ACC112 (cell line): ENCODE data around the gene WDR72.

ENCODE experiments used
- H2AFZ ChIP-seq: fragments of 200-600 bp; sonication (generic); one replicate; pipeline ENCODE4 v1.6.0; 2017; ENCODE audit warnings: antibody characterized with exemption, low read length; ENCODE audit not compliant: unreplicated experiment
- H3K27ac ChIP-seq: fragments of 200-600 bp; sonication (generic); 2 replicates; pipeline ENCODE4 v1.5.1; 2014; ENCODE audit warnings: low read depth, mild to moderate bottlenecking, antibody characterized with exemption, low read length, moderate library complexity
- H3K27me3 ChIP-seq: fragments of 200-600 bp; sonication (generic); 2 replicates; pipeline ENCODE4 v1.6.1; 2014; ENCODE audit warnings: mild to moderate bottlenecking, antibody characterized with exemption, low read length, moderate library complexity, mixed read lengths; ENCODE audit not compliant: insufficient read depth
- H3K36me3 ChIP-seq: fragments of 200-600 bp; sonication (generic); 2 replicates; pipeline ENCODE4 v1.6.1; 2016; ENCODE audit warnings: mild to moderate bottlenecking, antibody characterized with exemption, low read length, moderate library complexity, mixed read lengths; ENCODE audit not compliant: insufficient read depth
- H3K4me1 ChIP-seq: fragments of 200-600 bp; sonication (generic); one replicate; pipeline ENCODE4 v1.6.1; 2016; ENCODE audit warnings: low read length, mixed read lengths; ENCODE audit not compliant: insufficient read depth, unreplicated experiment, control insufficient read depth
- H3K4me3 ChIP-seq: fragments of 200-600 bp; sonication (generic); 2 replicates; pipeline ENCODE4 v1.5.1; 2014; ENCODE audit warnings: mild to moderate bottlenecking, low read depth, low read length
- H3K79me2 ChIP-seq: fragments of 200-600 bp; sonication (generic); one replicate; pipeline ENCODE4 v1.6.0; 2016; ENCODE audit warnings: low read length; ENCODE audit not compliant: control insufficient read depth, unreplicated experiment, insufficient read depth

The WDR72 gene

DNA sequence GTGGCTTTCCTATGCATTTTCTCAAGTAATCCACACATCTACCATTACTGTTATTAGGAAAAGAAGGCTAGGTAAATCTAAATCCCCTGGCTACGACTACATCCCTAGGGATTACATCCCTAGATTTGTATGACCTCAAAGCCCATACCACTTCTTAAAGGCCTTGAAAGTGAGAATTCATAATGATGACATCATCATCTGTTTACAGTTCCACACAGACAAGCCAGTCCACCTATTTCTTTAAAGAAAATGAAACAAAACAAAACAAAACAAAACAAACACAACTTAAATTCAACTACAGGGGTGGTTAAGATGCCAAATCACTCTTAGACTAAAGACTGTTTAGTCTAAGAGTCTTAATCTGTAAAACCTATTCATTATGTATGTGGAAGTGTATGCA, 5.7 kb downstream of the WDR72 start:
- Histone ChIP-seq H3K27ac (no peak overlapping the region), H3K27me3 (no peaks in the 10 kb centered on the region), H3K36me3 (no peaks in the 10 kb centered on the region), H3K79me2 (no peaks in the 10 kb centered on the region), H3K4me3 (no peak overlapping the region), H2AFZ (no peak overlapping the region), H3K4me1 (no peaks in the 10 kb centered on the region)

DNA sequence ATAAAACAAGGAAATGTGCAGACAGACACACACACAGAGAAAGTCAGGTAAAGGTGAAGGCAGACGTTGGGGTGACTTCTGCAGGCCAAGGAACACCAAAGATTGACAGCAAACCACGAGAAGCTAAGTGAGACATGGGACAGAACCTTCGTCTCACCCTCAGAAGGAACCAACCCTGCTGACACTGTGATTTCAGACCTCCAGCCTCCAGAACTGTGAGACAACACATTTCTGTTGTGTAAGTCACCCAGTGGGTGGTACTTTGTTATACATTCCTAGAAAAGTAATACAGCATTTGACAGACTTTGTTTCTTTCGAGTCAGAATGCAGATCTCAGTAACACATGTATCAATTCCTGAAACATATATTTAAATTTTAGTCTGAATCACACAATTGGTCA, 7.1 kb downstream of the WDR72 start:
- H3K27ac ChIP-seq, result no peak overlapping the region
- no peaks in the 10 kb centered on the region for H3K4me1 ChIP-seq
- no peak overlapping the region for H3K4me3 ChIP-seq
- H2AFZ ChIP-seq, result no peak overlapping the region
- no peaks in the 10 kb centered on the region for H3K27me3 ChIP-seq
- no peaks in the 10 kb centered on the region for H3K36me3 ChIP-seq
- H3K79me2 ChIP-seq, result no peaks in the 10 kb centered on the region

DNA sequence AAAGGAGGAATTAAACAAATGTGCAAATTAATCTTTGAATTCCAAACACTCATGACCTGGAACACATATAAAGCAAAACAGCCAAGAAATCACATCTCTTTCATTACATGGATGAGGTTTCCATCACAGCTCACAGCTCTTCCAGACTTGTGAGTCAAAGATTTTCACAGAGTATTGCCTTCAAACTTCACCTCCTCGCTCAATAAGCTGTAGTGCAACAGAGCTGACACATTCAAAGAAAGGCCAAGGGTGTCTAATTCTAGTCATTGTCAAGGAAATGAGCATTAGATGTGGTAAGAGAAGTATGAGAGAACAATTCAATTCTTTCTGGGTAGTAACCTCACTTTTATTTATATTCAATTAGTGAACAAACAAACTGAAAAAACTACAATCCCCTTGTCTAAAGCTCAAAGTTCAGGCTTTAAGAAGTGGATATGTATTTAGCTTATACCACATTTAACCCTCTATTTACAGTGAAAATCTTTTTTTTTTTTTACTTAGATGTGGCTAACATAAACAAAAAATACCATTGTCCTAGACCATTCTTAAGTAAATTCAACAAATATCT, 11.9 kb downstream of the WDR72 start:
- Histone ChIP-seq H3K27ac (no peak overlapping the region), H3K4me3 (no peak overlapping the region), H3K27me3 (no peaks in the 10 kb centered on the region), H3K79me2 (no peaks in the 10 kb centered on the region), H3K4me1 (no peaks in the 10 kb centered on the region), H2AFZ (no peak overlapping the region), H3K36me3 (no peaks in the 10 kb centered on the region)

DNA sequence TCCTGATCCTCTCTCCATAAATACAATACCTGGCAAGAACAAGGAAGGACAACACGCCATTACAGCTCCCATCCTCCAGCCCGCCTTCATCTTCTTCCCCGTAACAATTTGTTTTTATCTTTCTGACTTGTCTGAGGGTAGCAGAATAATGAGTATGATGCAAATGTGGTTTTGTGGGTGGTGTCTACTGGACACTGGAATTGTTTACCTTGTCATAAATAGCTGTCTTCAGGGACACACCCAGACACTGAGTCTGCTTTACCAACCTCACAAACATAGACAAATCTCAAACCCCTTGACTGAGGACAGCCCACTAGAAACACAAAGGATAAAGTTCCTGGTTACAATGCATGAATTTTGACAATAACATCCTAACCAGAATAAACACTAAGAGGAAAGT, 13.4 kb downstream of the WDR72 start:
- H3K4me1 ChIP-seq, result no peaks in the 10 kb centered on the region
- no peak overlapping the region for H3K4me3 ChIP-seq
- no peak overlapping the region for H3K27ac ChIP-seq
- H3K27me3 ChIP-seq, result no peaks in the 10 kb centered on the region
- no peak overlapping the region for H2AFZ ChIP-seq
- no peaks in the 10 kb centered on the region for H3K36me3 ChIP-seq
- no peaks in the 10 kb centered on the region for H3K79me2 ChIP-seq

DNA sequence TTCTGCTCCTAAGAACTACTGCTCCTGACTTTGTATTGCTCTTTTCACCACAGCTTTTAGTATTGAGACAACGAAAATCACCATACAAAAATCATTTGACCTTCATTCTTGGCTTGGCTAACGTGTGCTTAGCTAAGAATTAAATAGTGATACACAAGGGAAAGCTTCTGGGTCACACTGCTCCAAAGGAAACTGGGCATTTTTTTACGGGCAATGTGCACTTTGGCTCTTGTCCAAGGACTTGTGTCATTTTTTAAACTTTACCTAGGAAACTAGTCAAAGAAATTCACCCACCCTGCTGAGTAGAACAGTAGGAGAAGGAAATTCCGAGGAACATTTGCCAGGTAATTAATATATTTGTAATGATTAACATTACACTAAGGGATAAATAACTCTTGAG, 19.8 kb downstream of the WDR72 start:
- H3K4me1 ChIP-seq, result no peaks in the 10 kb centered on the region
- H3K27me3 ChIP-seq, result no peaks in the 10 kb centered on the region
- no peak overlapping the region for H2AFZ ChIP-seq
- H3K79me2 ChIP-seq, result no peaks in the 10 kb centered on the region
- no peaks in the 10 kb centered on the region for H3K36me3 ChIP-seq
- no peak overlapping the region for H3K27ac ChIP-seq
- no peak overlapping the region for H3K4me3 ChIP-seq

DNA sequence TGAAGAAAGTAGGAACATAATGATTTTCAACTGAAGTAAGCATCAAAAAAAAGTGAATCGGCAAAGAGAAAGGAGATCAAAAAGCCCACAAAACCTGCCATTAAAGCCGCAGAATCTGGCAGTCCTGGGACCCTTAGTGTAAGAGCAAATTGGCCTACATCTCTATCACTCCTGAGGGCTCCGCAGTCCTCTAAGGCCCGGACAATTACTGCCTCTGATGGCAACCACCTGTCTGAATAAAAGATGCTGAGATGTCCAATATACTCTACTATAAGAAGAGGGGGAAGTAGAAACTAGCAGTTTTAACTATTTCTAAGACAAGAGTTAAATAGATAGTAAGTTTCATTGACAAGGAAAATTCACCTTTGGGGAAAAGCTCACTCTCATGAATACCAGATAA, 20.3 kb downstream of the WDR72 start:
- Histone ChIP-seq H3K4me3 (no peak overlapping the region), H3K79me2 (no peaks in the 10 kb centered on the region), H3K36me3 (no peaks in the 10 kb centered on the region), H3K4me1 (no peaks in the 10 kb centered on the region), H2AFZ (no peak overlapping the region), H3K27ac (no peak overlapping the region), H3K27me3 (no peaks in the 10 kb centered on the region)

DNA sequence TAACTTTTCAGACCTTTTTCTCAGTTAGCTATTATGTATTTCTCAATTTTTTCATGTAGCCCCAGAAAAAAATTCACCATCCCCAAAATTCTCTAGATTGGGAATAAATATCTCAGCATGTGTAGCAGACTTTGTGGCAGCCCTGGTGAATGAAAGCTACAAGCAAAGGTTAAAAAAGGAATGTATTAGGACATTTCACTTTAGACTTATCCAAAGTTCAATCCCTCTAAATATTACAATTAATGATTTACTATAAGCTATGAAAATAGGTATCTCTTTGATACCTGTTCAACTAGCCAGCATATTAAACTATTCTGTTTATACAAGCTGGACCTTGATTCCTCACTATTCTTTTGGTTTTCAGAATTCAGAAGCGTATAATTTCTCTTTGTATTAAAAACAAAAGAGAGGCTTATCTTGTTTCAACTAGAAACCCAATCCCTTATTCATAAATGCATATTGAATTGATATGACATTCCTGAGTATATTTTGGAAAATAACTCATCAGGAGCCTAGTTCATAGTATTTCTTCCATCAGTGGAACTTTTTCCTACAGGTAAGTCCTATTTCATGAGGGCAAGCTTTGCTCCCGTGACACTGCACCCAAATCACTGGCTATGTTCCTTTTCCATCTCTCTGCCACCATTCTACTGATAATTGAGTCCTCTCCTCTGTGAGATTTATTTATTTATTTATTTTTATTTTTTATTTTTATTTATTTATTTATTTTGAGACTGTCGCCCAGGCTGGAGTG, 38.0 kb downstream of the WDR72 start:
- no peak overlapping the region for H3K4me3 ChIP-seq
- no peak overlapping the region for H3K27ac ChIP-seq
- no peaks in the 10 kb centered on the region for H3K4me1 ChIP-seq
- no peaks in the 10 kb centered on the region for H3K36me3 ChIP-seq
- H3K79me2 ChIP-seq, result no peaks in the 10 kb centered on the region
- H2AFZ ChIP-seq, result no peak overlapping the region
- no peaks in the 10 kb centered on the region for H3K27me3 ChIP-seq

DNA sequence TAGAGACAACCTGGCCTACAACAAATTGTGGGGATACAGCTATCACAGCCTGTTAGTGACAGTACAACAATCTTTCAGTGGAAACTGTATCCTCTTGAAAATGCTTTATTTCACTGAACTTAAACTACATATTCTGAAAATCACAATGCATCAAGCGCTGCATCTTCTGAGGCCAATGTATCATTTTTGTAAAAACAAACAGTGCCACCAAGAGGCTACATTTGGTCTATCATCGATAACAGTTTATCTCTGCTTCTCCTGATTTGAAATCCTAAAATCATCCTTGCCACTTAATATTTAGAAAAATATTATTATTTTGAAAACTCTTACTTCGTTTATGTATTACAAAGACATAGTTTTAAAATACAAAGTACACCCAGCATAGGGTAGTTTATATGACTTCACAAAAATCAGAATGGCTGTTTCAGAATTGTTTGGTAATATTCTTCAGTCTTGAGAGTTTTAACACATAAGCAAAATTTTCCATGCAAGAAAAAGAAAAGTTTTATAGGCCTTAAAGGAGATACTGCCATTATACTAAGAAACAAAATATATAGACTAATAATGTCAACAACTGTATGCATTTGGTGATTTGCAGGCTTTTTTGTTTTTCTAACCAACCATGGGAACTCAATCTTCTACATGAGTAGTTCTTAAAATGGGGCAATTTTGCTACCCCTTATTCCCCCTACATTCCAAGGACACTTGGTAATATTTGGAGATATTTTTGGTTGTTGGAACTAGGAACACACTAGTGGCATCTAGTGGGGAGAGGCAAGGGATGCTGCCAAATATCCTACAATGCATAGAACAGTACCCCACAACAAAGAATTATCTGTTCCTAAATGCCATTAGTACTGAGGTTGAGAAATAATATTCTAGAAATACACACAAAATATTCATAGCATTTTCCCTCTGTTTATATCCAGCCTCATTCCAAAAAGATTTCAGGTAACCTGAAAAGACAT, 42.3 kb downstream of the WDR72 start:
- Histone ChIP-seq H3K27me3 (no peaks in the 10 kb centered on the region), H3K27ac (no peak overlapping the region), H3K36me3 (no peaks in the 10 kb centered on the region), H3K79me2 (no peaks in the 10 kb centered on the region), H2AFZ (no peak overlapping the region), H3K4me3 (no peak overlapping the region), H3K4me1 (no peaks in the 10 kb centered on the region)

DNA sequence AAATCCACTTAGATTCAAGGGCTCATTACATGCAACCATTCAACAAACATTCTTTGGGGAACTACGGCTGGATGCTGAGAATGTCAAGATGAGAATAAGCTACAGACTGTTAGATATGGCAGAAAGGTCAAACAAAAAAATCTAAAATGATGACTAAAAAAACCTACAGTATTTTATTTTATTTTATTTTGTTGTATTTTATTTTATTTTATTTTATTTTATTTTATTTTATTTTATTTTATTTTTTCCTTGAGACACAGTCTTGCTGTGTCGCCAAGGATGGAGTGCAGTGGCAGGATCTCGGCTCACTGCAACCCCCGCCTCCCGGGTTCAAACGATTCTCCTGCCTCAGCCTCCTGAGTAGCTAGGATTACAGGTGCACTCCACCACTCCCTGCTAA, 46.2 kb downstream of the WDR72 start:
- Histone ChIP-seq H3K27me3 (no peaks in the 10 kb centered on the region), H3K4me3 (no peak overlapping the region), H2AFZ (no peak overlapping the region), H3K36me3 (no peaks in the 10 kb centered on the region), H3K4me1 (no peaks in the 10 kb centered on the region), H3K27ac (no peak overlapping the region), H3K79me2 (no peaks in the 10 kb centered on the region)

DNA sequence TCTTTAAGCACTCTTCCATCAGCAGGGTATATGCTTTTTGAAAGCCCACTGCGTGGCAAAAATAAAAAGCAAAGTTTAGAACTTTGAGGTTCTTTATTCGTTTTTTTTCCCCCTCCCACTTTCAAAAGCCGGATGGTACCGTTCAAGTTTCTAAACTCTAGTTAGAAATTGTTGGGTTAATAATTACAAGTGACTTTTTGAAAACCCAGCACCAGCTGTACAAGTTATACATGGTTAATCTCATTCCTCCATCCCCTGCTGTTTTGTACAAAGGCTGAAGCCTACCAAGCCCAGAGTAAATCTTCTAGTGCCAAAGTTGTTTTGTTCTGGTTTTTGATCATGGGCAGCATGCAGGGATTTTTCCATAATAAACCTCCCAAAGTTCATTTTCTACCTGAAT, 48.6 kb downstream of the WDR72 start:
- H3K27me3 ChIP-seq, result no peaks in the 10 kb centered on the region
- no peak overlapping the region for H3K27ac ChIP-seq

More for the DNA sequence above, 48.6 kb downstream of the WDR72 start:
- Histone ChIP-seq H3K79me2 (no peaks in the 10 kb centered on the region), H2AFZ (no peak overlapping the region), H3K4me1 (no peaks in the 10 kb centered on the region), H3K4me3 (no peak overlapping the region), H3K36me3 (no peaks in the 10 kb centered on the region)
